ENCODE data around the gene ZBTB47.

- TF ChIP-seq EZH2 (IDR thresholded peaks at IDR 0.05) (no peak), POLR2AphosphoS5 (IDR thresholded peaks at IDR 0.05; ENCODE audit: borderline replicate concordance, low read depth, low read length) (no peak), FOXP2 (optimal IDR thresholded peaks at IDR 0.05; ENCODE audit: control extremely low read depth, extremely low read length, insufficient read depth) (no peak)
Measured at GRCh38 chr3:42682301-42683070, 29.0 kb downstream of the ZBTB47 start.

Measured in SK-N-MC (cell line).